K562 (cell line): ENCODE results near the gene SPATA2L. TPM values are rescaled to one million over a fixed set of nuclear protein-coding genes. Genes with fewer than 3 reads are reported as not detected.
A peak's percentile ranks its signal among the peaks of the same experiment; 100 is the strongest.

Experiments used
- CCAR2 ChIP-seq: fragments of 200-400 bp; formaldehyde crosslinking; IDR thresholded peaks from 2 replicates; pipeline ENCODE4 v1.6.1; 2017; ENCODE audit warnings: mild to moderate bottlenecking, low read depth, low read length
- COPS2 ChIP-seq: fragments of 450-650 bp; conservative IDR thresholded peaks from 2 replicates; pipeline ENCODE4 v1.6.1; 2016; ENCODE audit warnings: mild to moderate bottlenecking, moderate library complexity
- ELK1 ChIP-seq: sonication (generic); formaldehyde crosslinking; IDR thresholded peaks from 2 replicates; pipeline ENCODE4 v1.8.1; 2022; ENCODE audit warnings: missing genetic modification reagents
- GMEB1 ChIP-seq: fragments of 250-450 bp; sonication (Bioruptor Pico); IDR thresholded peaks from 2 replicates; pipeline ENCODE4 v1.4.0; 2020; ENCODE audit warnings: mild to moderate bottlenecking
- GTF3C2 ChIP-seq: IDR thresholded peaks from 3 replicates; pipeline ENCODE4 v1.6.1; 2011; ENCODE audit warnings: borderline replicate concordance, mild to moderate bottlenecking, moderate library complexity; ENCODE audit not compliant: insufficient read length; ENCODE audit errors: extremely low read depth
- KLF6 ChIP-seq: fragments of 250-450 bp; sonication (Bioruptor Pico); IDR thresholded peaks from 2 replicates; pipeline ENCODE4 v1.4.0; 2020; ENCODE audit warnings: mild to moderate bottlenecking, moderate library complexity, borderline replicate concordance
- NCOA6 ChIP-seq: fragments of 450-650 bp; IDR thresholded peaks from 2 replicates; pipeline ENCODE4 v1.6.1; 2017; ENCODE audit warnings: mild to moderate bottlenecking
- NFE2L1 ChIP-seq: fragments of 450-650 bp; IDR thresholded peaks from 2 replicates; pipeline ENCODE4 v1.6.1; 2016; ENCODE audit warnings: missing genetic modification characterization, low read depth, mild to moderate bottlenecking, missing compliant biosample characterization, moderate library complexity, borderline replicate concordance
- NFXL1 ChIP-seq: fragments of 450-650 bp; formaldehyde crosslinking; IDR thresholded peaks from 2 replicates; pipeline ENCODE4 v1.4.0; 2021; ENCODE audit warnings: mild to moderate bottlenecking
- NR4A1 ChIP-seq, 2 experiments: fragments of 250-450 bp in 1 of 2; fragments of 450-650 bp in 1 of 2; sonication (Bioruptor Pico) in 1 of 2; IDR thresholded peaks; 2 replicates each; pipeline versions ENCODE4 v1.4.0 to v1.6.1; 2016 to 2020; ENCODE audit warnings: mild to moderate bottlenecking in 2 of 2, missing compliant biosample characterization in 1 of 2, missing genetic modification characterization in 1 of 2, moderate library complexity in 1 of 2
- POLR2A ChIP-seq: fragments of 450-650 bp; conservative IDR thresholded peaks from 2 replicates; pipeline ENCODE4 v1.6.1; 2016
- POLR2B ChIP-seq: fragments of 450-650 bp; IDR thresholded peaks from 2 replicates; pipeline ENCODE4 v1.6.1; 2018; ENCODE audit warnings: low read depth; ENCODE audit not compliant: partially characterized antibody
- SMARCC2 ChIP-seq: fragments of 450-650 bp; IDR thresholded peaks from 2 replicates; pipeline ENCODE4 v1.6.1; 2017; ENCODE audit warnings: antibody characterized with exemption, moderate library complexity, mild to moderate bottlenecking, low read depth
- TBL1XR1 ChIP-seq, 2 experiments: IDR thresholded peaks; 2 replicates each; pipeline ENCODE4 v1.6.1; 2012; ENCODE audit warnings: improper control_type of control experiment in 2 of 2, low read length in 2 of 2, mild to moderate bottlenecking in 1 of 2
- TFAP4 ChIP-seq: sonication (generic); formaldehyde crosslinking; IDR thresholded peaks from 2 replicates; pipeline ENCODE4 v1.8.0; 2022; ENCODE audit warnings: missing genetic modification reagents, mild to moderate bottlenecking, moderate library complexity, borderline replicate concordance
- U2AF1 ChIP-seq: fragments of 200-400 bp; formaldehyde crosslinking; optimal IDR thresholded peaks from 2 replicates; pipeline ENCODE3; 2017; ENCODE audit warnings: mild to moderate bottlenecking, low read depth, low read length, moderate library complexity
- ZNF146 ChIP-seq: IDR thresholded peaks from one replicate; pipeline ENCODE4 v1.6.1; 2018; ENCODE audit warnings: missing compliant biosample characterization; ENCODE audit not compliant: unreplicated experiment
- ZNF197 ChIP-seq: fragments of 200-800 bp; sonication (Bioruptor generic); IDR thresholded peaks from 2 replicates; pipeline ENCODE4 v1.6.1; 2016; ENCODE audit warnings: low read depth, missing genetic modification characterization, missing compliant biosample characterization
- ZNF23 ChIP-seq: fragments of 250-450 bp; sonication (Bioruptor Pico); IDR thresholded peaks from 2 replicates; pipeline ENCODE4 v1.4.0; 2020; ENCODE audit warnings: mild to moderate bottlenecking
- ZNF76 ChIP-seq: fragments of 250-450 bp; sonication (Bioruptor Pico); IDR thresholded peaks from 2 replicates; pipeline ENCODE4 v1.4.0; 2020; ENCODE audit warnings: mild to moderate bottlenecking, moderate library complexity, borderline replicate concordance
- polyA plus RNA-seq, 8 experiments: library from polyadenylated mRNA; depleted of rRNA in 4 of 8; stranded (reverse) in 5 of 8; unstranded in 3 of 8; fragments of >200 nt; fragmentation: Nextera tagmentation in 2 of 8; fragmentation: Illumina TruSeq in 1 of 8; extraction: Ambion mirVana in 2 of 8; extraction: Trizol in 1 of 8; gene quantifications; 2 replicates each; pipeline versions ENCODE4 v1.2.1 to v1.2.3, GENCODE V29; 2011 to 2014; ENCODE audit warnings: inconsistent platforms in 1 of 8, missing spikeins in 1 of 8
- total RNA-seq, 7 experiments: library from RNA; depleted of rRNA in 6 of 7; stranded (reverse); fragments of >200 nt in 6 of 7; fragmentation: Illumina TruSeq in 2 of 7; extraction: Trizol in 2 of 7; gene quantifications; 2 replicates each; pipeline versions ENCODE4 v1.2.1 to v1.2.3, GENCODE V29; 2011 to 2021; ENCODE audit warnings: low replicate concordance in 1 of 7

The SPATA2L gene
- total and polyA plus RNA-seq, 9 of the 15 experiments (the other 6 are each of a cell fraction or from before 2014, with no cell fraction given) = 0.13 to 19.2 (median 4.8) TPM; not detected in 1

GRCh38 chr16:89700649-89701424, 668 bp downstream of the SPATA2L start (continued):
- TF ChIP-seq POLR2B (no peak), ZNF197 (no peak), KLF6 (CRISPR knock-in tag) (no peak), ELK1 (CRISPR knock-in tag) (0 out of 2 replicates have a peak, but pooled peaks have one; percentile 77), U2AF1 (no peak), ZNF146 (CRISPR knock-in tag) (no peak), NR4A1 (CRISPR knock-in tag; IDR thresholded peaks at IDR 0.05) (no peak), NR4A1 (tag; IDR thresholded peaks at IDR 0.05) (no peak), TFAP4 (CRISPR knock-in tag) (peak; percentile 10), GTF3C2 (no peak), ZNF76 (no peak), TBL1XR1 (IDR thresholded peaks at IDR 0.05; ENCODE audit: low read length in 2 of 2) (no peak), ZNF23 (CRISPR knock-in tag) (no peak), POLR2A (no peak; the same call in 1 of the 2 replicates), GMEB1 (CRISPR knock-in tag) (no peak), NFE2L1 (tag) (no peak), CCAR2 (no peak), NFXL1 (CRISPR knock-in tag) (no peak), COPS2 (no peak), SMARCC2 (0 out of 2 replicates have a peak, but pooled peaks have one; percentile 55), NCOA6 (no peak; the same call in 1 of the 2 replicates)
